Esophagus muscularis mucosa (tissue), 3 donors: ENCODE measurements around the gene GALNT14.

ENCODE experiments used
- CTCF ChIP-seq, 3 experiments: fragments of 200-600 bp in 2 of 3; fragments of 450-650 bp in 1 of 3; sonication (generic) in 2 of 3; IDR thresholded peaks; one replicate each; pipeline ENCODE4 v1.5.1; 2017 to 2019; ENCODE audit warnings: antibody characterized with exemption in 3 of 3, mild to moderate bottlenecking in 2 of 3, moderate library complexity in 1 of 3
- EP300 ChIP-seq: sonication (generic); formaldehyde crosslinking; IDR thresholded peaks from one replicate; pipeline ENCODE4 v1.6.1; 2017; ENCODE audit warnings: antibody characterized with exemption

GRCh38 chr2:30865892-30866681 is 272.2 kb downstream of the GALNT14 start:
- TF ChIP-seq CTCF (IDR thresholded peaks at IDR 0.05) (no peak), EP300 (no peak)
